Omental fat pad (tissue), 4 donors: Measurements from ENCODE around the gene ATP6V0A1. TPM values are rescaled to one million over a fixed set of nuclear protein-coding genes. Genes with fewer than 3 reads are reported as not detected.
"Not testable (repeated sequence)": the region's sequence is repeated elsewhere in the genome, so short reads cannot be mapped to it uniquely, and the experiment has no call there.

Source experiments
- ATAC-seq: fragments of 150-250 bp; one replicate; pipeline ENCODE4 v1.9.1; 2016; ENCODE audit warnings: mild to moderate bottlenecking, moderate library complexity; ENCODE audit not compliant: low FRiP score
- DNase-seq: peaks from one replicate; pipeline ENCODE4 v3.0.0-alpha.2; 2019; ENCODE audit warnings: low spot score
- CTCF ChIP-seq, 3 donors: fragments of 450-650 bp; IDR thresholded peaks; one replicate each; pipeline ENCODE4 v1.5.1; 2016 to 2017; ENCODE audit warnings: antibody characterized with exemption in 3 of 3, mild to moderate bottlenecking in 3 of 3, moderate library complexity in 2 of 3
- total RNA-seq, 4 donors: library from RNA; depleted of rRNA; stranded (reverse); fragments of >200 nt; gene quantifications; one replicate each; pipeline ENCODE4 v1.1.0, GENCODE V29; 2016

ATP6V0A1 gene
- total RNA-seq, 4 donors from 2014 or later: 76.7 to 106 (median 89.2) TPM

GRCh38 chr17:42535155-42536047, 76.7 kb downstream of the ATP6V0A1 start:
- ATAC-seq (no peak), DNase-seq (no peak)
- no peak for TF ChIP-seq CTCF (IDR thresholded peaks at IDR 0.05)

GRCh38 chr17:42536048-42536371, 77.3 kb downstream of the ATP6V0A1 start, which contains the start of gene NAGLU:
TSS of gene NAGLU (plus strand) at chr17:42536241. CDS start at chr17:42536273, 32 bp downstream.
- DNase-seq (peak; percentile 92), ATAC-seq (peak; percentile 92)
- no peak for TF ChIP-seq CTCF (IDR thresholded peaks at IDR 0.05)

- peak; percentile 81 for ATAC-seq
- no peak for TF ChIP-seq CTCF (IDR thresholded peaks at IDR 0.05)
- DNase-seq: no peak
Observed at GRCh38 chr17:42536372-42537155, 77.9 kb downstream of the ATP6V0A1 start.

- no peak for TF ChIP-seq CTCF (IDR thresholded peaks at IDR 0.05)
- no peak for ATAC-seq
- no peak for DNase-seq
Observed at GRCh38 chr17:42537156-42537805, 78.6 kb downstream of the ATP6V0A1 start.

- no peak for ATAC-seq
- no peak for DNase-seq
- TF ChIP-seq CTCF (IDR thresholded peaks at IDR 0.05): no peak
Observed at GRCh38 chr17:42537826-42538451, 79.3 kb downstream of the ATP6V0A1 start.

- no peak for DNase-seq
- no peak for TF ChIP-seq CTCF (IDR thresholded peaks at IDR 0.05)
- ATAC-seq: no peak
Observed at GRCh38 chr17:42538482-42538881, 79.8 kb downstream of the ATP6V0A1 start.

- DNase-seq, ATAC-seq: not testable (repeated sequence)
Observed at GRCh38 chr17:42540558-42540957, 81.9 kb downstream of the ATP6V0A1 start.
